HepG2 (cell line): ENCODE measurements around the gene GRB10.

Experiments used
- BORCS8-MEF2B ChIP-seq: sonication (generic); formaldehyde crosslinking; IDR thresholded peaks from 2 replicates; pipeline ENCODE4 v1.8.0; 2022; ENCODE audit warnings: mild to moderate bottlenecking, missing genetic modification reagents
- GABPA ChIP-seq, 2 experiments: IDR thresholded peaks; 2 replicates each; pipeline ENCODE4 v1.6.1; 2011 to 2016; ENCODE audit warnings: low read depth in 2 of 2, low read length in 1 of 2, missing biosample characterization in 1 of 2, missing genetic modification characterization in 1 of 2
- HDAC2 ChIP-seq: sonication (generic); formaldehyde crosslinking; IDR thresholded peaks from 2 replicates; pipeline ENCODE4 v1.4.0; 2020; ENCODE audit warnings: missing genetic modification reagents
- POLR2AphosphoS5 ChIP-seq: IDR thresholded peaks from 2 replicates; pipeline ENCODE4 v1.6.1; 2012; ENCODE audit warnings: low read depth, low read length
- TBL1XR1 ChIP-seq: fragments of 150-350 bp; IDR thresholded peaks from 2 replicates; pipeline ENCODE4 v1.6.1; 2014; ENCODE audit warnings: borderline replicate concordance, low read length; ENCODE audit not compliant: partially characterized antibody
- TOE1 ChIP-seq: sonication (generic); formaldehyde crosslinking; IDR thresholded peaks from 2 replicates; pipeline ENCODE4 v1.4.0; 2020; ENCODE audit warnings: mild to moderate bottlenecking, missing genetic modification reagents
- ZNF614 ChIP-seq: IDR thresholded peaks from 2 replicates; pipeline ENCODE4 v1.6.1; 2018; ENCODE audit warnings: missing biosample characterization, missing genetic modification reagents, inconsistent platforms, borderline replicate concordance
- ZNF660 ChIP-seq: sonication (generic); formaldehyde crosslinking; IDR thresholded peaks from 2 replicates; pipeline ENCODE4 v1.5.1; 2020; ENCODE audit warnings: mild to moderate bottlenecking, low read depth, missing genetic modification reagents, borderline replicate concordance
- ZNF83 ChIP-seq: sonication (generic); formaldehyde crosslinking; IDR thresholded peaks from 2 replicates; pipeline ENCODE4 v1.4.0; 2020; ENCODE audit warnings: missing genetic modification reagents, mild to moderate bottlenecking, borderline replicate concordance
- TF ChIP-seq, protein P1 (sequence below): sonication (generic); formaldehyde crosslinking; IDR thresholded peaks from 2 replicates; pipeline ENCODE4 v1.9.0; 2021; ENCODE audit warnings: missing genetic modification reagents, mild to moderate bottlenecking, borderline replicate concordance
- TF ChIP-seq, protein P2 (sequence below): IDR thresholded peaks from 2 replicates; pipeline ENCODE4 v1.6.1; 2012; ENCODE audit warnings: inconsistent platforms

DNA sequence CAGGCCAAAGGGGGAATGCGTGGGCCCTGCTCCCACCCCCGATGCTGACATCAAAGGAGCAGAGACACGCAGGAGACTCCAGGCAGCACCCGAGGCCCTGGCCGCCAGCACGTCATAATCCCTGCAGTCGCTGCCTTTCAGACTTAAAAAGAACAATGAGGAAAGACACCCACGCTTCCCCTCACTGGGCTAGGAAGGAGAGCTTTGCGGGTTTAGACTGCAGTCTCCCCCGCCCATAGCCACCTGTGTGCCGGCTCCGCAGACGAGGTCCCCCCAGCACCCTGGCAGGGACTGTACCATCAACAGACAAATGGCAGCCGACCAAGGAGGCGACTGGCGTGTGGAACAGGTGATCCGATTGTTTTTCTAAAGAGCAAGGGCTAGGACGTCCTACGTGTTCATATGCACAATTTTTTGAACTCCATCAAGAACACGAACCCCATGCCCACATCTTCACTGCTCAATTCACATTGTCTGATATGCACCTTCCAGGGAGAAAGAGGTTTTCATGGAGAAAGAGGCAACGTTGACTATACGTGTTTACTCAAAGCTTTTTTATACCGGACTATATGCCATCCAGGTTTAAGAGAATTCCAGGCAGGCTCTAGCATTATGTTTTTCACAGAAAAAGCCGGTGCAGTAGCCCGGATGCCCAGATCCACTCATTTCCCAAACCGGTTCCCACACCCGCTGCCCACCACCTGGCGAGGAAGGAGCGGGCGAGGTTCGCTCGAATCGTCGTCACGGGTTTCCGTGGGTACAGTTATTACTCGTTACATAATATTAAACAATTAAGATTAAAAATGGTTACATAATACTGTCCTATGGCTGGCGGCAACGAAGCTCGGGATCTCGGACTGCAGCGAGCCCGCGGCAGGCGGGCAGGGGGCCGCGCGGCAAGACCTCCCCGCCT, 1.1 kb downstream of the GRB10 start:
- TF ChIP-seq POLR2AphosphoS5 = no peak
- TF ChIP-seq ZNF614 = no peak
- TF ChIP-seq, protein P1, sequence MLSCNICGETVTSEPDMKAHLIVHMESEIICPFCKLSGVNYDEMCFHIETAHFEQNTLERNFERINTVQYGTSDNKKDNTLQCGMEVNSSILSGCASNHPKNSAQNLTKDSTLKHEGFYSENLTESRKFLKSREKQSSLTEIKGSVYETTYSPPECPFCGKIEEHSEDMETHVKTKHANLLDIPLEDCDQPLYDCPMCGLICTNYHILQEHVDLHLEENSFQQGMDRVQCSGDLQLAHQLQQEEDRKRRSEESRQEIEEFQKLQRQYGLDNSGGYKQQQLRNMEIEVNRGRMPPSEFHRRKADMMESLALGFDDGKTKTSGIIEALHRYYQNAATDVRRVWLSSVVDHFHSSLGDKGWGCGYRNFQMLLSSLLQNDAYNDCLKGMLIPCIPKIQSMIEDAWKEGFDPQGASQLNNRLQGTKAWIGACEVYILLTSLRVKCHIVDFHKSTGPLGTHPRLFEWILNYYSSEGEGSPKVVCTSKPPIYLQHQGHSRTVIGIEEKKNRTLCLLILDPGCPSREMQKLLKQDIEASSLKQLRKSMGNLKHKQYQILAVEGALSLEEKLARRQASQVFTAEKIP (CRISPR knock-in tag) = no peak
- TF ChIP-seq TOE1 = no peak
- TF ChIP-seq ZNF83 (CRISPR knock-in tag) = no peak
- TF ChIP-seq ZNF660 (CRISPR knock-in tag) = no peak
- TF ChIP-seq TBL1XR1 = no peak
- no peak for TF ChIP-seq BORCS8-MEF2B (CRISPR knock-in tag)
- TF ChIP-seq GABPA (IDR thresholded peaks at IDR 0.05; ENCODE audit: low read depth, low read length) = no peak
- no peak for TF ChIP-seq GABPA (CRISPR knock-in tag; IDR thresholded peaks at IDR 0.05; ENCODE audit: low read depth)
- TF ChIP-seq, protein P2, sequence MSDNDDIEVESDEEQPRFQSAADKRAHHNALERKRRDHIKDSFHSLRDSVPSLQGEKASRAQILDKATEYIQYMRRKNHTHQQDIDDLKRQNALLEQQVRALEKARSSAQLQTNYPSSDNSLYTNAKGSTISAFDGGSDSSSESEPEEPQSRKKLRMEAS = no peak
- no peak for TF ChIP-seq HDAC2 (CRISPR knock-in tag)
